Fibroblast of skin of back (primary cell): ENCODE measurements around the gene RIPOR2.
"Not testable (repeated sequence)": the region's sequence is repeated elsewhere in the genome, so short reads cannot be mapped to it uniquely, and the experiment has no call there.

ENCODE experiments used
- DNase-seq: peaks from one replicate; pipeline ENCODE4 v3.0.0-alpha.2; 2013

RIPOR2 gene

GRCh38 chr6:24951811-24952299, 16.1 kb upstream of the RIPOR2 start:
- DNase-seq = no peak

- no peak for DNase-seq
Measured at GRCh38 chr6:24950218-24950941, 14.6 kb upstream of the RIPOR2 start.

GRCh38 chr6:24949020-24949569, 13.3 kb upstream of the RIPOR2 start:
- DNase-seq = no peak

- DNase-seq = not testable (repeated sequence)
Measured at GRCh38 chr6:24948261-24948660, 12.5 kb upstream of the RIPOR2 start.

GRCh38 chr6:24947636-24948035, 11.9 kb upstream of the RIPOR2 start:
- DNase-seq = no peak

GRCh38 chr6:24945054-24945453, 9.3 kb upstream of the RIPOR2 start:
- no peak for DNase-seq

GRCh38 chr6:24943774-24944173, 8.0 kb upstream of the RIPOR2 start:
- no peak for DNase-seq

GRCh38 chr6:24940311-24940917, 4.7 kb upstream of the RIPOR2 start:
- no peak for DNase-seq

- DNase-seq = no peak
Measured at GRCh38 chr6:24936641-24937317, 1.0 kb upstream of the RIPOR2 start.

- DNase-seq = no peak
Measured at GRCh38 chr6:24933868-24934401, 1.8 kb downstream of the RIPOR2 start.

- no peak for DNase-seq
Measured at GRCh38 chr6:24933266-24933665, 2.5 kb downstream of the RIPOR2 start.

GRCh38 chr6:24932832-24933231, 2.9 kb downstream of the RIPOR2 start:
- no peak for DNase-seq

- DNase-seq = peak; percentile 52
Measured at GRCh38 chr6:24931718-24932691, 3.8 kb downstream of the RIPOR2 start.

- no peak for DNase-seq
Measured at GRCh38 chr6:24931296-24931695, 4.5 kb downstream of the RIPOR2 start.

- DNase-seq = peak; percentile 92
Measured at GRCh38 chr6:24930431-24930871, 5.3 kb downstream of the RIPOR2 start.

GRCh38 chr6:24929242-24929641, 6.5 kb downstream of the RIPOR2 start:
- no peak for DNase-seq

- peak; percentile 64 for DNase-seq
Measured at GRCh38 chr6:24927985-24928745, 7.6 kb downstream of the RIPOR2 start.

GRCh38 chr6:24927277-24927955, 8.3 kb downstream of the RIPOR2 start:
- no peak for DNase-seq

- DNase-seq = not testable (repeated sequence)
Measured at GRCh38 chr6:24926647-24927046, 9.1 kb downstream of the RIPOR2 start.

GRCh38 chr6:24926192-24926591, 9.6 kb downstream of the RIPOR2 start:
- no peak for DNase-seq
